Endothelial cell of umbilical vein (primary cell): ENCODE measurements around the gene SPECC1L. TPM values are rescaled to one million over a fixed set of nuclear protein-coding genes. Genes with fewer than 3 reads are reported as not detected.

Experiments used
- BruUV-seq: library from RNA; stranded (reverse); fragments of 400-500 nt; replicated peaks from 2 replicates; lab custom pipeline; 2021; lab: Mats Ljungman, UMichigan
- CTCF ChIA-PET: fragments of 300-600, 350-600 bp; sonication (Branson Sonifier 250); formaldehyde crosslinking; loops from one replicate; lab custom pipeline; 2021; ENCODE audit warnings: antibody characterized with exemption, inconsistent platforms; lab: Charles Lee
- POLR2A ChIA-PET: fragments of 300-600, 350-600 bp; sonication (Branson Sonifier 250); formaldehyde crosslinking; loops from one replicate; lab custom pipeline; 2021; ENCODE audit warnings: antibody characterized with exemption, inconsistent platforms; lab: Charles Lee
- DNase-seq: peaks from one replicate; pipeline ENCODE4 v3.0.0-alpha.2; 2011; ENCODE audit warnings: low read depth, low spot score
- FAIRE-seq: peaks from 2 replicates; lab custom pipeline; 2011; peaks lifted over from hg19 to GRCh38; lab: Jason Lieb, UNC
- H2AFZ ChIP-seq: 2 replicates; pipeline ENCODE4 v1.6.0; 2012; ENCODE audit warnings: low read depth, low read length, control low read depth, inconsistent platforms
- H3K27ac ChIP-seq: 2 replicates; pipeline ENCODE4 v1.5.1; 2011; ENCODE audit warnings: low read depth, mild to moderate bottlenecking, control low read depth, low read length, moderate library complexity; ENCODE audit not compliant: insufficient read depth
- H3K27me3 ChIP-seq, 2 experiments: 2 replicates each; pipeline versions ENCODE4 v1.6.0 to v1.6.1; 2011; ENCODE audit warnings: low read length in 2 of 2, mixed read lengths in 1 of 2; ENCODE audit not compliant: control insufficient read depth in 2 of 2, insufficient read depth in 2 of 2
- H3K36me3 ChIP-seq, 2 experiments: 2 replicates in 1 of 2; 3 replicates in 1 of 2; pipeline ENCODE4 v1.5.1; 2011; ENCODE audit warnings: low read length in 2 of 2, mild to moderate bottlenecking in 1 of 2, moderate library complexity in 1 of 2; ENCODE audit not compliant: control insufficient read depth in 2 of 2, insufficient read depth in 2 of 2; ENCODE audit errors: extremely low read depth in 1 of 2
- H3K4me1 ChIP-seq: 3 replicates; pipeline ENCODE4 v1.5.1; 2011; ENCODE audit warnings: mild to moderate bottlenecking, low read length; ENCODE audit not compliant: control insufficient read depth, insufficient read depth; ENCODE audit errors: extremely low read depth
- H3K4me2 ChIP-seq: 2 replicates; pipeline ENCODE4 v1.6.1; 2011; ENCODE audit warnings: low read length, control low read depth, mixed read lengths; ENCODE audit not compliant: insufficient read depth
- H3K4me3 ChIP-seq, 3 experiments: fragments of 200-600 bp in 1 of 3; sonication (generic), shearing (Covaris generic) in 1 of 3; replicated peaks in 1 of 3; 2 replicates each; pipeline ENCODE4 v1.5.1; 2011 to 2016; ENCODE audit warnings: control low read depth in 3 of 3, low read length in 3 of 3, mild to moderate bottlenecking in 2 of 3, inconsistent platforms in 1 of 3, low read depth in 1 of 3, moderate library complexity in 1 of 3; ENCODE audit not compliant: insufficient read depth in 1 of 3
- H3K79me2 ChIP-seq: 2 replicates; pipeline ENCODE4 v1.6.0; 2012; ENCODE audit warnings: low read length, inconsistent platforms; ENCODE audit not compliant: control insufficient read depth, insufficient read depth
- H3K9ac ChIP-seq: replicated peaks from 2 replicates; pipeline ENCODE3; 2011; ENCODE audit warnings: low read length, control low read depth; ENCODE audit not compliant: insufficient read depth; ENCODE audit errors: extremely low read depth
- H3K9me1 ChIP-seq: replicated peaks from 3 replicates; pipeline ENCODE4 v1.6.0; 2011; ENCODE audit warnings: mild to moderate bottlenecking, low read length; ENCODE audit not compliant: control insufficient read depth, insufficient read depth; ENCODE audit errors: extremely low read depth
- H3K9me3 ChIP-seq: replicated peaks from 2 replicates; pipeline ENCODE4 v1.5.1; 2012; ENCODE audit warnings: low read length, inconsistent platforms; ENCODE audit not compliant: control insufficient read depth, insufficient read depth
- H4K20me1 ChIP-seq: replicated peaks from 2 replicates; pipeline ENCODE3; 2011; ENCODE audit warnings: mild to moderate bottlenecking, low read length; ENCODE audit not compliant: control insufficient read depth, insufficient read depth; ENCODE audit errors: extremely low read depth
- CTCF ChIP-seq, 2 donors: IDR thresholded peaks; 1 replicate in 1 of 2; 2 replicates in 1 of 2; pipeline ENCODE4 v1.5.1; 2011; ENCODE audit warnings: low read length in 2 of 2, mild to moderate bottlenecking in 2 of 2, moderate library complexity in 2 of 2, control low read depth in 1 of 2, inconsistent platforms in 1 of 2, low read depth in 1 of 2; ENCODE audit not compliant: insufficient read depth in 1 of 2; ENCODE audit errors: extremely low read depth in 1 of 2
- EZH2 ChIP-seq: IDR thresholded peaks from 2 replicates; pipeline ENCODE4 v1.6.1; 2012; ENCODE audit warnings: borderline replicate concordance, low read depth, mild to moderate bottlenecking, moderate library complexity, low read length, inconsistent platforms; ENCODE audit not compliant: severe bottlenecking
- FOS ChIP-seq: IDR thresholded peaks from 2 replicates; pipeline ENCODE4 v1.6.1; 2011; ENCODE audit warnings: mild to moderate bottlenecking, low read length, moderate library complexity, borderline replicate concordance; ENCODE audit not compliant: insufficient read depth
- GATA2 ChIP-seq: IDR thresholded peaks from 2 replicates; pipeline ENCODE4 v1.7.0; 2011; ENCODE audit warnings: low read depth, mild to moderate bottlenecking, moderate library complexity, mixed read lengths, low read length; ENCODE audit not compliant: insufficient read length, insufficient read depth
- JUN ChIP-seq: IDR thresholded peaks from 2 replicates; pipeline ENCODE4 v1.6.1; 2011; ENCODE audit warnings: borderline replicate concordance, low read depth; ENCODE audit not compliant: insufficient read length, insufficient read depth
- MAX ChIP-seq: IDR thresholded peaks from 2 replicates; pipeline ENCODE4 v1.6.1; 2011; ENCODE audit not compliant: insufficient read depth, insufficient read length
- MYC ChIP-seq: IDR thresholded peaks from one replicate; pipeline ENCODE4 v1.6.1; 2011; ENCODE audit warnings: mild to moderate bottlenecking, low read depth, low read length
- POLR2A ChIP-seq: IDR thresholded peaks from 2 replicates; pipeline ENCODE4 v1.6.1; 2012; ENCODE audit warnings: low read depth, mild to moderate bottlenecking, control low read depth, low read length
- POLR2AphosphoS5 ChIP-seq: IDR thresholded peaks from 2 replicates; pipeline ENCODE4 v1.6.1; 2012; ENCODE audit warnings: low read depth, mild to moderate bottlenecking, control low read depth, low read length, moderate library complexity; ENCODE audit not compliant: insufficient read depth
- dilution Hi-C: fragments of 300-500 bp; cut with MboI; formaldehyde crosslinking; loops from one replicate; pipeline ENCODE4 v1.15.0; 2019; ENCODE audit warnings: low sequenced_read_pairs; ENCODE audit not compliant: extremely low pct_ligation_motif_present
- intact Hi-C: fragments of 100-400 bp; cut with micrococcal nuclease; formaldehyde crosslinking; loops from one replicate; pipeline ENCODE4 v1.10.0; 2022
- polyA plus RNA-seq, 4 experiments: library from polyadenylated mRNA; depleted of rRNA in 3 of 4; stranded (reverse) in 3 of 4; unstranded in 1 of 4; fragments of >200 nt; gene quantifications; 2 replicates each; pipeline versions ENCODE4 v1.2.1 to v1.2.3, GENCODE V29; 2011 to 2012; ENCODE audit warnings: missing spikeins in 1 of 4
- total RNA-seq: library from RNA; stranded (reverse); gene quantifications from 2 replicates; pipeline ENCODE4 v1.2.3, GENCODE V29; 2021

SPECC1L gene
- total and polyA plus RNA-seq, 2 donors (not counting 3 experiments of a cell fraction or from before 2014, with no cell fraction given) = 22.8 to 79.3 TPM

- dilution Hi-C loops (no loop called here), intact Hi-C loops (loop anchor here (5.0 kb wide), 2 partner anchors 43 to 73 kb away; no protein-coding TSS in a partner anchor)
- H3K4me1 ChIP-seq = peaks cover 47% of the 10 kb centered on the region
- H3K9ac ChIP-seq = no peak overlapping the region
- no peaks in the 10 kb centered on the region for H3K9me1 ChIP-seq
- no peaks in the 10 kb centered on the region for H3K27me3 ChIP-seq
- H3K4me2 ChIP-seq = no peak overlapping the region
- H3K9me3 ChIP-seq = no peaks in the 10 kb centered on the region
- FAIRE-seq (no peak), DNase-seq (no peak)
- H3K36me3 ChIP-seq = no peaks in the 10 kb centered on the region
- ChIA-PET CTCF (interaction anchor here (1.2 to 1.3 kb wide), 2 partner anchors 11 to 17 kb away, joined by 3 read pairs; no protein-coding TSS in a partner anchor), POLR2A (no interaction called here)
- no peak overlapping the region for H2AFZ ChIP-seq
- no peak overlapping the region for H3K27ac ChIP-seq
- H3K79me2 ChIP-seq = peaks cover 5% of the 10 kb centered on the region
- no peaks in the 10 kb centered on the region for H4K20me1 ChIP-seq
- TF ChIP-seq POLR2AphosphoS5 (no peak), EZH2 (no peak), CTCF (IDR thresholded peaks at IDR 0.05; ENCODE audit: extremely low read depth in 1 of 2, insufficient read depth in 1 of 2, low read depth in 1 of 2, low read length in 2 of 2) (no peak), MYC (no peak), FOS (no peak), MAX (no peak), JUN (no peak), GATA2 (no peak), POLR2A (no peak)
- H3K4me3 ChIP-seq = no peak overlapping the region
- no TSS peak for BruUV-seq
Observed at GRCh38 chr22:24400034-24400725, 129.5 kb downstream of the SPECC1L start.
